ENCODE measurements around the gene PPP1R3A. TPM values are rescaled to one million over a fixed set of nuclear protein-coding genes. Genes with fewer than 3 reads are reported as not detected.

PPP1R3A gene
- total and polyA plus RNA-seq, 2 of the 4 experiments (the other 2 are of a cell fraction): not detected

- H3K27ac ChIP-seq (ENCODE audit: insufficient read depth, low read length): no peak overlapping the region
- no peak overlapping the region for H4K5ac ChIP-seq (ENCODE audit: low read depth, low read length)
- no peaks in the 10 kb centered on the region for H3K27me3 ChIP-seq (ENCODE audit: control insufficient read depth, insufficient read depth, low read length)
- H3K4ac ChIP-seq (ENCODE audit: low read depth, low read length): no peak overlapping the region
- intact Hi-C loops (cut with micrococcal nuclease): no loop called here
- H2AK5ac ChIP-seq (ENCODE audit: low read depth, low read length): no peak overlapping the region
- H2BK15ac ChIP-seq (ENCODE audit: low read depth, low read length): no peak overlapping the region
- H3K4me2 ChIP-seq (ENCODE audit: low read depth, low read length): no peak overlapping the region
- BruUV-seq (replicated peaks): no TSS peak
- H3K4me3 ChIP-seq (ENCODE audit: insufficient read depth, low read depth, low read length): no peak overlapping the region
- no peak overlapping the region for H3K56ac ChIP-seq (ENCODE audit: extremely low read depth, insufficient read depth, low read length)
- no CpG with 5 or more reads among the region's 1 CpG for WGBS, 2 experiments (ENCODE audit: extremely low coverage in 2 of 2, insufficient read length in 1 of 2)
- no peak overlapping the region for H2AK9ac ChIP-seq (replicated peaks; ENCODE audit: low read depth, low read length, poor library complexity)
- no peak overlapping the region; the same call in 1 of the 2 replicates for H3K23ac ChIP-seq (ENCODE audit: low read depth, low read length)
- H2BK120ac ChIP-seq (ENCODE audit: low read depth, low read length): peak overlapping the region; percentile 82; the same call in 1 of the 2 replicates
- peak overlapping the region; percentile 73 for H2BK5ac ChIP-seq (ENCODE audit: low read depth, low read length, poor library complexity, severe bottlenecking)
- in situ Hi-C loops (cut with MboI; ENCODE audit: low sequenced_read_pairs): no loop called here
- H3K14ac ChIP-seq (replicated peaks; ENCODE audit: low read depth, low read length): no peak overlapping the region
- DNase-seq: peak; percentile 56
- H3K9ac ChIP-seq (ENCODE audit: low read depth, low read length): no peak overlapping the region
- H2AFZ ChIP-seq (replicated peaks; ENCODE audit: low read length, poor library complexity): no peak overlapping the region
- dilution Hi-C loops (cut with HindIII; ENCODE audit: low sequenced_read_pairs, unreplicated experiment): no loop called here
- H4K8ac ChIP-seq (ENCODE audit: low read depth in 2 of 2, low read length in 2 of 2): no peak overlapping the region
- POLR2A ChIA-PET (ENCODE audit: unreplicated experiment): no interaction called here
- H3K9me1 ChIP-seq (ENCODE audit: insufficient read depth, low read length): peaks cover 4% of the 10 kb centered on the region; the same call in 1 of the 2 replicates
- H3K79me1 ChIP-seq (ENCODE audit: low read depth in 1 of 2, low read length in 2 of 2): no peaks in the 10 kb centered on the region
- H3K18ac ChIP-seq (ENCODE audit: low read depth, low read length): no peak overlapping the region
- H4K20me1 ChIP-seq (ENCODE audit: insufficient read depth, low read length): no peaks in the 10 kb centered on the region
- TF ChIP-seq, protein P1, sequence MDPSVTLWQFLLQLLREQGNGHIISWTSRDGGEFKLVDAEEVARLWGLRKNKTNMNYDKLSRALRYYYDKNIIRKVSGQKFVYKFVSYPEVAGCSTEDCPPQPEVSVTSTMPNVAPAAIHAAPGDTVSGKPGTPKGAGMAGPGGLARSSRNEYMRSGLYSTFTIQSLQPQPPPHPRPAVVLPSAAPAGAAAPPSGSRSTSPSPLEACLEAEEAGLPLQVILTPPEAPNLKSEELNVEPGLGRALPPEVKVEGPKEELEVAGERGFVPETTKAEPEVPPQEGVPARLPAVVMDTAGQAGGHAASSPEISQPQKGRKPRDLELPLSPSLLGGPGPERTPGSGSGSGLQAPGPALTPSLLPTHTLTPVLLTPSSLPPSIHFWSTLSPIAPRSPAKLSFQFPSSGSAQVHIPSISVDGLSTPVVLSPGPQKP (IDR thresholded peaks at IDR 0.05; ENCODE audit: borderline replicate concordance, low read depth, low read length): no peak
- H3K4me1 ChIP-seq (ENCODE audit: control insufficient read depth, insufficient read depth, low read length): peaks cover 2% of the 10 kb centered on the region; the same call in 1 of the 2 replicates
- H3K9me3 ChIP-seq (ENCODE audit: control insufficient read depth, insufficient read depth, low read length): no peaks in the 10 kb centered on the region
- no peak overlapping the region for H4K91ac ChIP-seq (ENCODE audit: insufficient read depth, low read depth, low read length)
- CTCF ChIA-PET: interaction anchor here (0.9 kb wide), 1 partner anchor 16 kb away, joined by 3 read pairs; no protein-coding TSS in a partner anchor
- ATAC-seq (ENCODE audit: low read depth): peak; percentile 78
- no peaks in the 10 kb centered on the region for H3K36me3 ChIP-seq (ENCODE audit: control insufficient read depth, insufficient read depth, low read length)
- 0 out of 2 replicates have a peak overlapping the region, but pooled peaks have one; percentile 49 for H2BK20ac ChIP-seq (ENCODE audit: low read depth, low read length)
Measured at GRCh38 chr7:113891828-113892227, 27.0 kb downstream of the PPP1R3A start.

Data from IMR-90 (cell line).